GM21515 (cell line): Measurements from ENCODE around the gene SCAPER.

Source experiments
- ATAC-seq: cut with Tn5 transposase; IDR thresholded peaks from one replicate; pipeline ENCODE4 v1.9.1; 2021; ENCODE audit not compliant: unreplicated experiment

Gene SCAPER

DNA sequence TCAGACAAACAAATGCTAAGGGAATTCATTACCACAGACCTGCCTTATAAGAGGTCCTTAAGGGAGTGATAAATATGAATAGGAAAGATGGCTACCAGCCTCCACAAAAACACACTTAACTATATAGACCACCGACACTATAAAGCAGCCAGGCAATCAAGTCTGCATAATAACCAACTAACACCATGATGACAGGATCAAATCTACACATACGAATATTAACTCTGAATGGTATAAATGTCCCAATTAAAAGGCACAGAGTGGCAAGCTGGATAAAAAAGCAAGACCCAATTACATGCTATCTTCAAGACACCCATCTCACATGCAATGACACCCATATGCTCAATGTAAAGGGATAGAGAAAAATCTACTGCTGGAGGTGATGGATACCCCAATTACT lies 221.1 kb downstream of the SCAPER start:
- no peak for ATAC-seq

DNA sequence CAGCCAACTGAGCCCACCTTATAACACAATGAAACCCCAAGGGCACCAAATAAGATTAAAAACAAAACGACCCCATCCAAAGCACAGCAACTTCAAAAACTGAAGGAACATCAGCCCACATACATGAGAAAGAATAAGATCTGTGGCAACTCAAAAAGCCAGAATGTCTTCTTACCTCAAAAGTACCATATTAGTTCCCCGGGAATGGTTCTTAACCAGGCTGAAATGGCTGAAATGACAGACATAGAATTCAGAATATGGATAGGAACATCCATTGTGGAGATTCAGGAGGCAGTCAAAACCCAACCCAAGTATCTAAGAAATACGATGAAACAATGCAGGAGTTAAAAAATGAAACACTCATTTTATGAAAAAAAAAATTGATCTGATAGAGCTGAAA lies 222.3 kb downstream of the SCAPER start:
- no peak for ATAC-seq

- no peak for ATAC-seq
Observed at GRCh38 chr15:76682259-76682658, 222.9 kb downstream of the SCAPER start.

DNA sequence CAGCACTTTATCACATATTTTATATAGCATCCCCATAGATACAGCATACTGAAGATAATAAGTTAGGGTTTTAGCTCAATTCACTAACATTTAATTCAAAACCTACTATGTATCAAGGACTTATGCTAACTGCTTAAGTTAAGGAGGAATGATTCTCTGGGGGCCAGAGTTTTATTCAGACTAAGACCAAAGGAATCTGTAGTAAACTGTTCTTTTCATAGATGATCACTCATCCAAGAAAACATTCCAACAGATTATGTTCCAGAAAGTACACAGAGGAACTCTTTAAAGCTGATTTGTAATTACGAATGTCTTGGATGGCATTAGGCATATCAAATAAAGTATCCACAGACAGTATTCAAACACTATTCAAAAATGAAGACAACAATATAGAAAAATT lies 226.4 kb downstream of the SCAPER start:
- ATAC-seq, result no peak

DNA sequence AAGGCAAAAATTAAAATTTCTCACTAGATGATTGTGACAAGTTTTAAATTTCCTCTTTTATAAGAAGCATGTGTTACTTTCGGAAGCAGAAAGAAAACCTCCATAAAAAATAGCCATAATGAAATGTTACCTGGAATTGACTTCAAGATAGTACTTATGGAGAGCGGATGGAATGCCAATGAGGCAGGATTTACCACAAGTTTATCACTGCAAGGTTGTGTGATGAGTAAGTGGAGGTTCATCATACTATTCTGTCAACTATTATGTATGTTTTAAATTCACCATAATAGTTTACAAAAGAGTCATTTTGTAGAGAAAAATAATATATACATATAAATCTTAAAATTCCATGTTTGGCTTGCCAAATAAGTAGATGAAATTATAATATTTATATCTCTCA lies 230.3 kb downstream of the SCAPER start:
- no peak for ATAC-seq

DNA sequence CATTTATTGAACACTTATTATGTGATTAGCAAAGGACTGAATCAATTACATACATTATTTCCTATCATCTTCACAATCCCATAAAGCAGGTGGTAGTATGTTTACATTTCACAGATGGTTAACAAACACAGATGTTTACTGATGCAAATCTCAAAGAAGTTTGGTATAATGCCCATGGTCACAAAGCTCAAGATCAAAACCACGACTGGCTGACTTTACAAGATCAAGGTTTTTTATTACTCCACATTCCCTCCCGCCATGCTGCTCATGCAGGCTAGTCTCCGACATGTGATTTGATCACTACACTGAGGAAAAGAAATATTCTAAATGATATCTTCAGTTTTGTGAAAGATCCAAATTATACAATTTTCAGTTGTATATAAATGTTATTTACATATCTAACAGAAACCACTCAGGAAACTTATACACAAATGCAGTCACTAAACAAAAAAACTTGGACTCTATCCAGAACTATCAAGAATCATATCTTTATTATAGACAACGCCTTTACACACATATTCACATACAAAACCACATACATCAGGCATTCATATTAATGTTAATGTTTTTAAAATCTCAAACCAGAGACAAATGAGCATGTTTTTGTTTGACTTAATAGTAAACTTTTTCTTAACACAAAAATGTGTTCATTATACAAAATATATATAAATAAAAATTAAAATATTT lies 235.5 kb downstream of the SCAPER start:
- no peak for ATAC-seq

DNA sequence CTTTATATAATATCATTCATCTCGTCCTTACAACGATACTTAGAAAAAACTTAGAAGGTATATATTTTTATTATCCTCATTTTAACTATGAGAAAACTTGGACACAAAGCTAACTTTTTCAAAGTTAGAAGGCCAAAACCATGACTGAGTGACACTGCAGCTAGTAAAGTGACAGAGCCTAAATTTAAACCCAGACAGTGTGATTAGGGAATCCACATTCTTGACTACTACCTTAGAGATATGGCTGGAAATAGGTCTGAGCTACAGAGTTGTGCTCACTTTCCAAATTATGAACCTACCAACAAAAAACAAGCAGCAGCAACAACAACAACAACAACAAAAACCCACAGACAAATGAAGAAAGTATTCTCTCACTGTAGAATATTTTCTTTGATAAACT lies 236.2 kb downstream of the SCAPER start:
- ATAC-seq, result no peak

DNA sequence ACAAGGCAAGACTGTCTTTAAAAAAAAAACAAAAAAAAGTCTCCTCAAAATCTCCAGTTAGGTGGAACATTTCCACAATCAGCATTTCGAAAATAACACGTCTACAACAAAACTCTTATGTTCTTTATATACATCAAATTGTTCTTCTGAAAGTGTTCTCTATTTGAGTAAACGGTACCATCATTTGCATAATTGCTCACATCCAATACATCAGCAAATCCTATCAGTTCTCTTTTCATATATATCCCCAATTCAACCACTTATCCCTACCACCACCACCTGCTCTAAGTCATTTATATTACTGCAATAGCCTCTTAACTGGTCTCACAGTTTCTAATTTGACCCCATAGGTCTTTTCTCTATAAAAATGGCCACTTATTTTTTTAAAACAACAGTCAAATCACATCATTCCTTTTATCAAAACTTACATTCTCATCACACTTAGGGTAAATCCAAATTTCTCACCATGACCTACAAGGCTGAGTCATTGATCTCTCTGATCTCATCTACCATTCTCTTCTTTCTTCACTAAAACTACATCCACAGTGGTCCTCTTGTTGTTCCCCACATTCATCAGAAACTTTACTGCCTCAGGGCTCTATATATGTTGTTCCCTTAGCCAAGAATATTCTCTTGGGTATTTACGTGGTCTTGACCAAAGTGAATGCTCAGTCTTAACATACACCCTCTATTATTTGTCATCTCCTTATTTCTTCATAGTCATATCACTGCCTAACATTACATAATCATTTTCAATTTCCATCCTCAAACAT lies 237.0 kb downstream of the SCAPER start:
- ATAC-seq, result no peak

DNA sequence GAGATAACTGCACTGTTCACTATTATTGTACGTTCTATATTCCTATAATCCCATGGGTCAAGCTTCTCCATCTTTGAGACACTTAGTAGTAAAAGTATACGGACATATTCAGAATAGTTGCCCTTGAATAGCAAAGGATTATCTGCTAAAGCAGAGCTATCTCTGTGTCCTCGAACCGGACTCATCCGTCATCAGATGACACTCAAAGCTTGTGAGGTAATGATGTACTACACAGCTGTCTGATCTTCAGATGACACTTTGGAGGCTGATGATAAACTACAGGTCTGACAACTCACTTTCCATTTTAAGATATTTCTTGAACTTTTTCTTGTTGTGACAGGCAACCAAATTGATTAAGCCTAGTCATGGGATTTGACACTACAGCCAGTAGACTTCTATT lies 240.2 kb downstream of the SCAPER start:
- no peak for ATAC-seq

DNA sequence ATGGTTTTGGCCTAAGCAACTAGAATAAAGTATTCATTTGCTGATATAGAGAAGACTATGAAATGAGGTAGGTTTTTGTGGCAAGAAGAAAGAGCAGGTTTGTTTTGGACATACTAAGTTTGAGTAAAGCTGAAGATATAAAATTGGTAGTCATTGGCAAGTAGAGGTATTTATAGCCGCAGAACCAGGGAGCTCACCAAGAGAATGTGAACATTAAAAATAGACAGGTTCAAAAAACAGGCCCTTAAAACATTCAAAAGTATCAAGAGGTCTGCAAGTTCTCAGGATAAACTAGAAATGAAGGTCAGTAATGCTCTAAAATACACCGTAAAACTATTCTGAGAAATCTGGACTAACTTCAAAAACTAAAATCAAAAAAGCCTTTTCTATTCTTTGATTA lies 240.7 kb downstream of the SCAPER start:
- no peak for ATAC-seq

DNA sequence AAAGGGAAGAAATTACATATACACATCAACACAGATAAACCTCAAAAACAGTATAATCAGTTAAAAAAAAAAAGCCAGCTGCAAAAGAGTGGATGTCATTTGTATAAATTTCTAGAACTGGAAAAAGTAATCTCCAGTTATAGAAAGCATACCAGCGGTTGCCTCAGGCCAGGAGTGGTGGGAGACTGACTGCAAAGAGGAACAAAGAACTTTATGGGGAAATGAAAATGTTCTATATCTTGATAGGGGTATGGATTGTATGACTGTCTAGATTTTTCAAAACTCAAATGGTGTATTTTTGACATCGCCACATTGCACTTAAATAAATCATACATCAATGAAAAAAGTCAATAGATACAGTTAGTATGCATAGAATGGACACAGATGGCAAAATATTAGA lies 241.6 kb downstream of the SCAPER start:
- no peak for ATAC-seq

DNA sequence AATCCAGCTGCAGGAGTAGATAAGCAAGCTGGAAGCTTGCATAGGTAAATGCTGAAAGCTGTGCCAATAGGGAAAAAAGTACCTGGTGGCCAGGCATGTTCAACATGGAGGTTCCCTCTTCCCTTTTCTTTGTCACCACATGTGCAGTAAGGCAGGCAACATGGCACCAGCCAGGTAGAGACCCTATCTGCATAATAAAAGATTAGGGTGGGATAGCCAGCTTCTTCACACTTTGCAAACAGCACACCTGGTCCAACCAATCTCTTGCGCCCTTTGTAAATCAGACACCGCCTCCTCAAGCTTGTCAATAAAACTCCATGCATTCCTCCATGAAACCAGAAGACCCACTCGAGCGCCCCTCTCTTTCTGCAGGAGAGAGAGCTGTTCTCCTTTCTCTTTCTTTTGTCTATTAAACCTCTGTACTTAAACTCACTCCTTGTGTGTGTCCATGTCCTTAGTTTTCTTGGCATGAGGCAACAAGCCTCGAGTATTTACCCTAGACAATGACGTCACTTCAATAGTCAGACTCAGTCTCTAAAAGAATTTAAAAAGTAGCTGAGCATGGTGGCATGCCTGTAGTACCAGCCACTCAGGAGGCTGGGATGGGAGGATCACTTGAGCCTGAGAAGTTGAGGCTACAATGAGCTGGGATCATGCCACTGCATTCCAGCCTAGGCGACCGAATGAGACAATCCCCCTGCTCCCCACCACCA lies 256.3 kb downstream of the SCAPER start:
- no peak for ATAC-seq

- no peak for ATAC-seq
Observed at GRCh38 chr15:76647612-76648011, 257.5 kb downstream of the SCAPER start.

DNA sequence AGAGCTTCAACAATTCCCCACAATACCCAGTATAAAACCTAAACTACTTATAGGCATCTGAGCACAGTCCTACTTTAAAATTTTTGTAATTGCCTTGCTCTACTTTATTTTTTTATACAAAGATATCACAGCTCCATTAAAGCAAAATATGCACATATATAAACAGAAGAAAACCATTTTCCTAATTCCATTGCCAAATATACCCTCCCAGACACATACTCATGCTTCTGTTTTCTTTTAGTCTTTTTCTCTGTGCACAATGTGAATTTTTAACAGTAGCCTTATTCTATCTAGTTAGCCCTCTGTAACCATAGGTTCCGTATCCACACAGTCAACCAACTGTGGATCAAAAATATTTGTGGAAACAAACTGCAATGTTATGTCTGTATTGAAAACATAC lies 260.5 kb downstream of the SCAPER start:
- no peak for ATAC-seq

DNA sequence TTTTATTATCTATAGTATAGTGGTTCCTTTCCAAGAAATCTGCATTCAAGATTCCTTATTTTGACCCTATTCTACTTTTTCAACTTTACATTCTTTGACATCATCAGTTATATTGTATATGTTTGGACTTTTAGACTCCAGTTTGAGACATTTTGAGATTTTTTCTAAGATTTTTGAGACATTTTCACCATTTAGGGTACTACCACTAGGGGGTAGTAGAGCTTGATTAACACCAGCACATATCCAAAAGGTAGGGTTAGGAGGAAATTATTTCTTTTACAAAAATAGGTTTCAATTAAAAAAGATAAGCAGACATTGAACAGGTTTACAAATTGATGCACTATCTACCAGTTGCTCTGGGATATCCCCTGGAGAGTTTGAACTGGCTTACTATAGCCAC lies 262.5 kb downstream of the SCAPER start:
- no peak for ATAC-seq

DNA sequence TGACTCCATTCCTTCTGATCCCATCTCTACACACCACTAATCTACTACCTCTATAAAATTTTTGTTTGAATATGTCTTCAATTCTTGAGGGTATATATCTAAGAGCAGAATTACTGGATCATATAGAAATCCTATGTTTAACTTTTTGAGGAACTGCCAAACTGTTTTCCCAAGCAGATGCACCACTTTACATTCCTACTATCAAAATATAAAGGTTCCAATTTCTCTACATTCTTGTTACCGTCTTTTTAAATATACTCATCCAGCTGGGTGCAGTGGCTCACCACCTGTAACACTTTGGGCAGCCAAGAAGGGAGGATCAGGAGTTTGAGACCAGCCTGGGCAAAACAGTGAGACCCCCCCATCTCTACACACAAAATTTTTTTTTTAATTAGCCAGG lies 268.0 kb downstream of the SCAPER start:
- no peak for ATAC-seq

GRCh38 chr15:76636059-76636458 lies 269.1 kb downstream of the SCAPER start:
- ATAC-seq, result no peak

GRCh38 chr15:76626611-76627010 lies 278.5 kb downstream of the SCAPER start:
- no peak for ATAC-seq

- ATAC-seq, result no peak
Observed at GRCh38 chr15:76625267-76625666, 279.9 kb downstream of the SCAPER start.

DNA sequence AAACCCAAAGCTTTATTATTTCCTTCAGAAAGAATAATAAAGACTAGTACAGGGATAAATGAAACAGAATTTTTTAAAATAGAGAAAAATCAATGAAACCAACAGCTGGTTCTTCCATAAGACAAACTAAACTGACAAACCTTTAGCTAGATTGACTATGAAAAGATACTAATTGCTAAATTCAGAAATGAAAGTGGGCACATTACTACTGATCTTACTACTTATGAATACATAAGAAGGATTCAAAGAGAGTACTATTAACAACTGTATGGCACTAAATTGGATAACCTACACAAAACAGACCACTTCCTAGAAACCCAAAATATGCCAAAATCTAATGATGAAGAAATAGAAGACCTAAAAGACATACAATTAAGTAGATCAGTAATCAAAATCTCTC lies 290.4 kb downstream of the SCAPER start:
- no peak for ATAC-seq

- no peak for ATAC-seq
Observed at GRCh38 chr15:76588811-76589747, 316.1 kb downstream of the SCAPER start.
